K562 (cell line): ENCODE results near the gene FBXL12. TPM values are rescaled to one million over a fixed set of nuclear protein-coding genes. Genes with fewer than 3 reads are reported as not detected.
A peak's percentile ranks its signal among the peaks of the same experiment; 100 is the strongest.

Experiments
- ATF7 ChIP-seq: fragments of 450-650 bp; IDR thresholded peaks from 2 replicates; pipeline ENCODE4 v1.7.1; 2014; ENCODE audit warnings: mild to moderate bottlenecking, moderate library complexity
- CCNT2 ChIP-seq: IDR thresholded peaks from 2 replicates; pipeline ENCODE4 v1.6.1; 2011; ENCODE audit warnings: borderline replicate concordance, low read depth, mild to moderate bottlenecking, moderate library complexity, mixed read lengths, low read length; ENCODE audit not compliant: insufficient read length; ENCODE audit errors: extremely low read depth
- EGR1 ChIP-seq: fragments of 450-650 bp; conservative IDR thresholded peaks from 2 replicates; pipeline ENCODE4 v1.6.1; 2017; ENCODE audit warnings: mild to moderate bottlenecking
- HLTF ChIP-seq: fragments of 450-650 bp; IDR thresholded peaks from 2 replicates; pipeline ENCODE4 v1.6.1; 2016
- MYC ChIP-seq, 2 experiments: fragments of 250-450 bp in 1 of 2; sonication (Bioruptor Pico) in 1 of 2; IDR thresholded peaks; 2 replicates each; pipeline versions ENCODE4 v1.5.1 to v1.6.1; 2012 to 2021; ENCODE audit warnings: low read depth in 2 of 2, borderline replicate concordance in 1 of 2, improper control_type of control experiment in 1 of 2, low read length in 1 of 2, mild to moderate bottlenecking in 1 of 2, moderate library complexity in 1 of 2
- NFRKB ChIP-seq: fragments of 450-650 bp; IDR thresholded peaks from 2 replicates; pipeline ENCODE4 v1.6.1; 2016; ENCODE audit warnings: low read depth
- NKRF ChIP-seq: fragments of 450-650 bp; IDR thresholded peaks from 2 replicates; pipeline ENCODE4 v1.6.1; 2016; ENCODE audit warnings: borderline replicate concordance
- POLR2B ChIP-seq: fragments of 450-650 bp; IDR thresholded peaks from 2 replicates; pipeline ENCODE4 v1.6.1; 2018; ENCODE audit warnings: low read depth; ENCODE audit not compliant: partially characterized antibody
- POLR2G ChIP-seq: fragments of 200-400 bp; formaldehyde crosslinking; IDR thresholded peaks from 2 replicates; pipeline ENCODE4 v1.6.1; 2017; ENCODE audit warnings: low read depth, mild to moderate bottlenecking, antibody characterized with exemption, low read length, moderate library complexity
- RBFOX2 ChIP-seq: fragments of 200-400 bp; formaldehyde crosslinking; IDR thresholded peaks from 2 replicates; pipeline ENCODE4 v1.6.1; 2017; ENCODE audit warnings: low read depth, mild to moderate bottlenecking, low read length, moderate library complexity
- RNF2 ChIP-seq: sonication (generic); IDR thresholded peaks from 2 replicates; pipeline ENCODE4 v1.6.1; 2016
- TAF9B ChIP-seq: fragments of 450-650 bp; IDR thresholded peaks from 2 replicates; pipeline ENCODE4 v1.6.1; 2018; ENCODE audit warnings: mild to moderate bottlenecking; ENCODE audit not compliant: partially characterized antibody
- UBTF ChIP-seq, 2 experiments: IDR thresholded peaks; 2 replicates each; pipeline ENCODE4 v1.6.1; 2012; ENCODE audit warnings: improper control_type of control experiment in 2 of 2, low read depth in 2 of 2, low read length in 2 of 2, borderline replicate concordance in 1 of 2
- VEZF1 ChIP-seq: fragments of 200-800 bp; sonication (Bioruptor generic); IDR thresholded peaks from 2 replicates; pipeline ENCODE4 v1.6.1; 2017; ENCODE audit warnings: missing genetic modification characterization, missing compliant biosample characterization
- ZBTB7A ChIP-seq: IDR thresholded peaks from 2 replicates; pipeline ENCODE4 v1.6.1; 2011; ENCODE audit warnings: low read depth, mild to moderate bottlenecking, low read length, moderate library complexity, borderline replicate concordance; ENCODE audit not compliant: control insufficient read depth
- ZMIZ1 ChIP-seq, 2 experiments: fragments of 150-350 bp in 1 of 2; IDR thresholded peaks; 2 replicates each; pipeline ENCODE4 v1.6.1; 2012 to 2016; ENCODE audit warnings: low read depth in 2 of 2, low read length in 2 of 2, mild to moderate bottlenecking in 1 of 2, moderate library complexity in 1 of 2
- polyA plus RNA-seq, 8 experiments: library from polyadenylated mRNA; depleted of rRNA in 4 of 8; stranded (reverse) in 5 of 8; unstranded in 3 of 8; fragments of >200 nt; fragmentation: Nextera tagmentation in 2 of 8; fragmentation: Illumina TruSeq in 1 of 8; extraction: Ambion mirVana in 2 of 8; extraction: Trizol in 1 of 8; gene quantifications; 2 replicates each; pipeline versions ENCODE4 v1.2.1 to v1.2.3, GENCODE V29; 2011 to 2014; ENCODE audit warnings: inconsistent platforms in 1 of 8, missing spikeins in 1 of 8
- total RNA-seq, 7 experiments: library from RNA; depleted of rRNA in 6 of 7; stranded (reverse); fragments of >200 nt in 6 of 7; fragmentation: Illumina TruSeq in 2 of 7; extraction: Trizol in 2 of 7; gene quantifications; 2 replicates each; pipeline versions ENCODE4 v1.2.1 to v1.2.3, GENCODE V29; 2011 to 2021; ENCODE audit warnings: low replicate concordance in 1 of 7

The FBXL12 gene
- total and polyA plus RNA-seq, 9 of the 15 experiments (the other 6 are each of a cell fraction or from before 2014, with no cell fraction given): 2.7 to 40.5 (median 26.5) TPM

- TF ChIP-seq ZMIZ1 (IDR thresholded peaks at IDR 0.05; ENCODE audit: low read depth in 2 of 2, low read length in 2 of 2) (no peak), POLR2G (peak; percentile 78), NFRKB (peak; percentile 34; the same call in 1 of the 2 replicates), ATF7 (peak; percentile 34; the same call in 1 of the 2 replicates), MYC (IDR thresholded peaks at IDR 0.05; ENCODE audit: low read depth, low read length) (peak; percentile 80), MYC (CRISPR knock-in tag; IDR thresholded peaks at IDR 0.05; ENCODE audit: borderline replicate concordance, low read depth) (no peak), TAF9B (peak; percentile 15), CCNT2 (peak; percentile 9), HLTF (peak; percentile 33; the same call in 1 of the 2 replicates), NKRF (peak; percentile 89), RNF2 (0 out of 2 replicates have a peak, but pooled peaks have one; percentile 16), VEZF1 (CRISPR knock-in tag) (peak; percentile 76), RBFOX2 (peak; percentile 78), ZBTB7A (peak; percentile 79), UBTF (IDR thresholded peaks at IDR 0.05; ENCODE audit: borderline replicate concordance in 1 of 2, low read depth in 2 of 2, low read length in 2 of 2) (no peak), EGR1 (peak; percentile 68), POLR2B (peak; percentile 16)
Measured at GRCh38 chr19:9792206-9793070, 26.4 kb downstream of the FBXL12 start (continued).
